Measurements from ENCODE around the gene PPP2R5C. TPM values are rescaled to one million over a fixed set of nuclear protein-coding genes. Genes with fewer than 3 reads are reported as not detected.

PPP2R5C gene
- total RNA-seq, 1 experiment from 2014 or later: 93.0 TPM

GRCh38 chr14:101861464-101861863, 100.0 kb downstream of the PPP2R5C start:
- H2BK12ac ChIP-seq (ENCODE audit: insufficient read length, low read depth, low read length): no peak overlapping the region
- no peak for DNase-seq
- H2BK20ac ChIP-seq (ENCODE audit: low read depth, low read length, poor library complexity, severe bottlenecking): no peak overlapping the region
- Mint-ChIP-seq H3K36me3 (ENCODE audit: insufficient read depth in 1 of 3, low read depth in 3 of 3) (peaks cover 0 to 18% (median 4%) of the 10 kb centered on the region in 3 experiments; a peak in 4 of 7 replicates), H3K9me3 (no peaks in the 10 kb centered on the region), H3K27me3 (ENCODE audit: low read depth) (no peaks in the 10 kb centered on the region), H3K27ac (no peak overlapping the region), H3K4me3 (no peak overlapping the region), H3K4me1 (no peaks in the 10 kb centered on the region)
- H3K4me2 ChIP-seq (ENCODE audit: insufficient read depth, insufficient read length, low read length): no peak overlapping the region
- H4K5ac ChIP-seq (ENCODE audit: insufficient read length, low read depth, low read length): no peak overlapping the region
- no peak overlapping the region for H2BK15ac ChIP-seq (ENCODE audit: low read depth, low read length)
- TF ChIP-seq CTCF (conservative IDR thresholded peaks at IDR 0.05): no peak
- no peaks in the 10 kb centered on the region for H3K9me3 ChIP-seq (ENCODE audit: control insufficient read depth, low read depth, low read length)
- H3K79me2 ChIP-seq (ENCODE audit: insufficient read depth, low read length): no peaks in the 10 kb centered on the region
- H2AK5ac ChIP-seq (ENCODE audit: insufficient read length, low read length): no peak overlapping the region
- H4K91ac ChIP-seq (ENCODE audit: insufficient read length, low read depth, low read length): no peak overlapping the region
- WGBS (ENCODE audit: extremely low coverage, insufficient read length, low lambda C conversion rate): no CpG with 5 or more reads among the region's 6 CpGs
- no peaks in the 10 kb centered on the region for H3K23me2 ChIP-seq (ENCODE audit: insufficient read length, low read depth, low read length, poor library complexity, severe bottlenecking)
- H3K4me1 ChIP-seq (ENCODE audit: insufficient read depth, low read length): no peaks in the 10 kb centered on the region
- no peak overlapping the region for H2BK120ac ChIP-seq (ENCODE audit: low read depth, low read length, poor library complexity, severe bottlenecking)
- H3K14ac ChIP-seq (ENCODE audit: insufficient read depth, low read length): no peak overlapping the region
- no peak overlapping the region for H3K9ac ChIP-seq (ENCODE audit: extremely low read depth, insufficient read length, low read length)
- no peaks in the 10 kb centered on the region for H4K20me1 ChIP-seq (ENCODE audit: control insufficient read depth, insufficient read depth, insufficient read length)
- H3K56ac ChIP-seq (ENCODE audit: insufficient read length, low read depth, low read length): no peak overlapping the region
- H3K79me1 ChIP-seq (ENCODE audit: insufficient read depth, low read depth, low read length, poor library complexity, severe bottlenecking): peaks cover 2% of the 10 kb centered on the region
- H2BK5ac ChIP-seq (ENCODE audit: insufficient read length, low read length): no peak overlapping the region
- no peak overlapping the region for H3K4ac ChIP-seq (ENCODE audit: low read depth, low read length)
- no peak overlapping the region for H2AFZ ChIP-seq (ENCODE audit: low read length)
- no peak overlapping the region for H3T11ph ChIP-seq (ENCODE audit: low read length)
- no peak overlapping the region for H3K27ac ChIP-seq (ENCODE audit: insufficient read length, low read depth, low read length)
- H4K8ac ChIP-seq (replicated peaks; ENCODE audit: insufficient read length, low read depth, low read length): no peak overlapping the region
- no peaks in the 10 kb centered on the region for H3K27me3 ChIP-seq (ENCODE audit: insufficient read depth, low read length)
- no peak overlapping the region for H3K18ac ChIP-seq (ENCODE audit: insufficient read length, low read depth, low read length)
- no peak overlapping the region for H3K23ac ChIP-seq (ENCODE audit: insufficient read length, low read depth, low read length)
